ENCODE data around the gene IRF2BP2.

IRF2BP2 gene

DNA sequence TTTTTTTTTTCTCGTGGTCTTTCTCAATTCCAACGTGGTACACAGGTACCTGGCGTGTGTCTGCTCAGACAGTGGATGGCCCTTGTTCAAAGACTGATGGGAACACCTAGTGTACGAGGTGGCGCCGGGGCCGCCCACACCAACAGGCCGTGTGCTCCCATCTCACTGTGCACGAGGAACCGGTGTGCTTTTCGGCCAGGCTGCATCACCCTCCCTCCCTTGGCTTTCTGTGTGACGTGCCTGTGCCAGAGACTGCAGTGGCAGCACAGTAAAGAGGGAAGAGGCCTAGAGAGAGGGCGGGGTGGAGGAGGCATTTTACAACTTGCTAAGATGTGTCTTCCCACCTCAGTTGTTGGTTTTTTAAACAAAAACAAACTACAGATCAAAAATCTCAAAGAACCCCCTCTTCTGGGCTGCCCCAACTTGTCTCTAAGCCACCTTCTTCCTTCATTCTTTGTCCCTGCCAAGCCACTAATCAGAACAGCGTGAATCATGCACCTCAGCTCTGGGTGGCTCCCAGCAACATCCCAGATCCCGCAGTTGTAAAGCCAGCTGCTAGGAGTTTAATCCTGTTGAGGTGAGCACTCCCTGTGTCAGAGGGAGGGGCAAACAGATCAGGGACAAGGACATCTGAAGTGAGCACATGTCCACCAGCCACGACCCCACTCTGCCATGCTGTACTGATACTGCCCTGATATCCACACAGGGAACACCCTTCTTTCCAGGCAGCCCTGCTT is 20.7 kb downstream of the IRF2BP2 start:
- no peaks in the 10 kb centered on the region for H3K79me2 ChIP-seq (ENCODE audit: low read length)
- no peak overlapping the region for H3K9ac ChIP-seq (ENCODE audit: low read length)
- H3K27me3 ChIP-seq (replicated peaks; ENCODE audit: insufficient read depth, low read length): no peaks in the 10 kb centered on the region
- no peaks in the 10 kb centered on the region for H3F3A ChIP-seq (ENCODE audit: insufficient read depth, low read length)
- no peaks in the 10 kb centered on the region for H4K20me1 ChIP-seq (ENCODE audit: insufficient read depth, low read length)
- H3K4me1 ChIP-seq (ENCODE audit: low read length): no peaks in the 10 kb centered on the region
- H3K9me2 ChIP-seq (replicated peaks; ENCODE audit: insufficient read depth, low read length): no peaks in the 10 kb centered on the region
- TF ChIP-seq EZH2phosphoT487 (IDR thresholded peaks at IDR 0.05; ENCODE audit: low read length): no peak
- no peak for TF ChIP-seq EZH2 (optimal IDR thresholded peaks at IDR 0.05; ENCODE audit: low read depth, low read length)
- TF ChIP-seq CTCF (IDR thresholded peaks at IDR 0.05; ENCODE audit: low read length): no peak
- DNase-seq: no peak
- no peaks in the 10 kb centered on the region for H3K36me3 ChIP-seq (replicated peaks; ENCODE audit: insufficient read depth, low read length)
- no peak overlapping the region for H2AFZ ChIP-seq (ENCODE audit: low read length)
- no peak overlapping the region for H3K4me3 ChIP-seq (ENCODE audit: low read length)
- no peaks in the 10 kb centered on the region for H3K9me3 ChIP-seq (replicated peaks; ENCODE audit: insufficient read depth, low read length)
- H3K27ac ChIP-seq (ENCODE audit: low read length): no peak overlapping the region
- no peak overlapping the region for H3K4me2 ChIP-seq (ENCODE audit: low read depth, low read length)

DNA sequence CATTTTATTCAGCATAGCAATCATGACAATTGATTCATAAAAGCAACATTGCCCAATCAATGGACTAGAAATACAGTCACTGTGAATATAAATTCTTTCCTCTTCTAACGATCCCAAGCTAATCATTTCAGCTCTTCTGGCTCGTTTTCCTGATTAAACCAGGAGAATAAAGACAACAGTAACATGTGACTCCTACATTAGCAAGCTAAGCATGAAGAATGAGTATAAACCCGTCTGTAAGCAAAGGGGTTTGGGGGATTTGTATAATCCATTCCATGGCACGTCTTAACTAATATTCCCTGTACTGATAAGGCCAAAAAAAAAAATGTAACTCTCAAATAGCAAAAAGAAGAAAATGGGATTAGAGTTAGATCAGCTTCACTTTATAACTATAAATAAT is 21.6 kb downstream of the IRF2BP2 start:
- no peaks in the 10 kb centered on the region for H3K27me3 ChIP-seq (replicated peaks; ENCODE audit: insufficient read depth, low read length)
- H2AFZ ChIP-seq (ENCODE audit: low read length): no peak overlapping the region
- H3K9me3 ChIP-seq (replicated peaks; ENCODE audit: insufficient read depth, low read length): no peaks in the 10 kb centered on the region
- TF ChIP-seq EZH2 (optimal IDR thresholded peaks at IDR 0.05; ENCODE audit: low read depth, low read length) (no peak), CTCF (IDR thresholded peaks at IDR 0.05; ENCODE audit: low read length) (no peak), EZH2phosphoT487 (IDR thresholded peaks at IDR 0.05; ENCODE audit: low read length) (no peak)
- H3K27ac ChIP-seq (ENCODE audit: low read length): no peak overlapping the region
- DNase-seq: no peak
- H3K9ac ChIP-seq (ENCODE audit: low read length): no peak overlapping the region
- H3K9me2 ChIP-seq (replicated peaks; ENCODE audit: insufficient read depth, low read length): no peaks in the 10 kb centered on the region
- H3K4me2 ChIP-seq (ENCODE audit: low read depth, low read length): no peak overlapping the region
- no peaks in the 10 kb centered on the region for H3F3A ChIP-seq (ENCODE audit: insufficient read depth, low read length)
- H3K4me3 ChIP-seq (ENCODE audit: low read length): no peak overlapping the region
- no peaks in the 10 kb centered on the region for H3K4me1 ChIP-seq (ENCODE audit: low read length)
- H4K20me1 ChIP-seq (ENCODE audit: insufficient read depth, low read length): no peaks in the 10 kb centered on the region
- no peaks in the 10 kb centered on the region for H3K36me3 ChIP-seq (replicated peaks; ENCODE audit: insufficient read depth, low read length)
- no peaks in the 10 kb centered on the region for H3K79me2 ChIP-seq (ENCODE audit: low read length)

DNA sequence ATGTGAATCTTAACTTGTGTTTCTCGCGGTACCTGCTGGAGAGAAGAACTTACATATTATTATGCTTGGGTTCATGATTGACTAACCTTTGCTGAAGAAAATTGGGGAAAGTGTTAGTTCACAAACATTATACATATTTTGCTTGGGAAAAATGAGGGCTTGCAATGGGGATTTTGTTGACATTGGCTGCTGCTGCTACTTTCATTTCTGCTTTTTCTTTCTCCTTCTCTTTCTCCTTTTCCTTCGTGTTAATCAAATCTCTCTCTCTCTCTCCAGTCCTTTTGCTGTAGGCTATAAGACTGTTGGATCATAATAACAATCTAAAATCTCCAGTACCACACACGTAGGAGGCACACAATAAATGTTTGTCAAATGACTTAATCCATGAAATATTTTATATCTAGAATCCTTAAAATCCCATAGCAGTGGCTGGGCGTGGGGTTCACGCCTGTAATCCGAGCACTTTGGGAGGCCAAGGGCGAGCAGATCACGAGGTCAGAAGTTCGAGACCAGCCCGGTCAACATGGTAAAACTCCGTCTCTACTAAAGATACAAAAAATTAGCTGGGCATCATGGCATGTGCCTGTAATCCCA is 23.0 kb downstream of the IRF2BP2 start:
- no peaks in the 10 kb centered on the region for H3K4me1 ChIP-seq (ENCODE audit: low read length)
- H4K20me1 ChIP-seq (ENCODE audit: insufficient read depth, low read length): no peaks in the 10 kb centered on the region
- no peaks in the 10 kb centered on the region for H3K79me2 ChIP-seq (ENCODE audit: low read length)
- no peaks in the 10 kb centered on the region for H3K9me2 ChIP-seq (replicated peaks; ENCODE audit: insufficient read depth, low read length)
- no peaks in the 10 kb centered on the region for H3F3A ChIP-seq (ENCODE audit: insufficient read depth, low read length)
- H3K9ac ChIP-seq (ENCODE audit: low read length): no peak overlapping the region
- H3K36me3 ChIP-seq (replicated peaks; ENCODE audit: insufficient read depth, low read length): no peaks in the 10 kb centered on the region
- TF ChIP-seq CTCF (IDR thresholded peaks at IDR 0.05; ENCODE audit: low read length) (no peak), EZH2phosphoT487 (IDR thresholded peaks at IDR 0.05; ENCODE audit: low read length) (no peak), EZH2 (optimal IDR thresholded peaks at IDR 0.05; ENCODE audit: low read depth, low read length) (no peak)
- H3K9me3 ChIP-seq (replicated peaks; ENCODE audit: insufficient read depth, low read length): no peaks in the 10 kb centered on the region
- no peak overlapping the region for H2AFZ ChIP-seq (ENCODE audit: low read length)
- H3K4me2 ChIP-seq (ENCODE audit: low read depth, low read length): no peak overlapping the region
- H3K27me3 ChIP-seq (replicated peaks; ENCODE audit: insufficient read depth, low read length): no peaks in the 10 kb centered on the region
- no peak overlapping the region for H3K4me3 ChIP-seq (ENCODE audit: low read length)
- no peak for DNase-seq
- no peak overlapping the region for H3K27ac ChIP-seq (ENCODE audit: low read length)
